ENCODE measurements around the gene LAMTOR1.
"Not testable (repeated sequence)": the region's sequence is repeated elsewhere in the genome, so short reads cannot be mapped to it uniquely, and the experiment has no call there.

LAMTOR1 gene

GRCh38 chr11:72139500-72139899, 36.4 kb upstream of the LAMTOR1 start:
- TF ChIP-seq ZFX (IDR thresholded peaks at IDR 0.05) (no peak), CTCF (conservative IDR thresholded peaks at IDR 0.05) (no peak)
- no peak overlapping the region for H3K27ac ChIP-seq

GRCh38 chr11:72138821-72139390, 35.8 kb upstream of the LAMTOR1 start:
- no peak overlapping the region for H3K27ac ChIP-seq
- TF ChIP-seq CTCF (conservative IDR thresholded peaks at IDR 0.05) (no peak), ZFX (IDR thresholded peaks at IDR 0.05) (no peak)

GRCh38 chr11:72136684-72137262, 33.7 kb upstream of the LAMTOR1 start:
- H3K27ac ChIP-seq: no peak overlapping the region
- TF ChIP-seq ZFX (IDR thresholded peaks at IDR 0.05): no peak
- no peak for TF ChIP-seq CTCF (conservative IDR thresholded peaks at IDR 0.05)

GRCh38 chr11:72135891-72136683, 33.0 kb upstream of the LAMTOR1 start:
- no peak overlapping the region for H3K27ac ChIP-seq
- TF ChIP-seq CTCF (conservative IDR thresholded peaks at IDR 0.05): no peak
- TF ChIP-seq ZFX (IDR thresholded peaks at IDR 0.05): no peak

- H3K27ac ChIP-seq: not testable (repeated sequence)
Measured at GRCh38 chr11:72135473-72135872, 32.4 kb upstream of the LAMTOR1 start, which contains the start of gene FOLR3. FOLR3 (plus strand) TSS chr11:72135725; CDS start chr11:72135953, 228 bp downstream.

- H3K27ac ChIP-seq: no peak overlapping the region
- TF ChIP-seq CTCF (conservative IDR thresholded peaks at IDR 0.05) (no peak), ZFX (IDR thresholded peaks at IDR 0.05) (no peak)
Measured at GRCh38 chr11:72132646-72133045, 29.5 kb upstream of the LAMTOR1 start.

- no peak for TF ChIP-seq CTCF (conservative IDR thresholded peaks at IDR 0.05)
- TF ChIP-seq ZFX (IDR thresholded peaks at IDR 0.05): no peak
Measured at GRCh38 chr11:72129381-72129780, 26.3 kb upstream of the LAMTOR1 start.

More at GRCh38 chr11:72129381-72129780, 26.3 kb upstream of the LAMTOR1 start:
- H3K27ac ChIP-seq: no peak overlapping the region
